Myometrial cell (primary cell): ENCODE measurements around the gene ELP6. TPM values are rescaled to one million over a fixed set of nuclear protein-coding genes. Genes with fewer than 3 reads are reported as not detected.

Source experiments
- total RNA-seq: library from RNA; depleted of rRNA; stranded (reverse); fragments of >200 nt; gene quantifications from 2 replicates; pipeline ENCODE4 v1.2.3, GENCODE V29; 2015

Gene ELP6
- 26.5 and 37.0 TPM in 2 replicates for total RNA-seq

GRCh38 chr3:47513125-47513929, at the start of gene ELP6:
Gene ELP6 (minus strand): TSS chr3:47513712. CDS start chr3:47513590, 122 bp downstream.

GRCh38 chr3:47475570-47476329, 37.8 kb downstream of the ELP6 start, which contains the start of gene SCAP:
Gene SCAP (minus strand): TSS chr3:47475941. CDS start chr3:47442993, 32,948 bp downstream.

Other genes starting within 250 kb of the ELP6 start
- 12.6 and 34.9 TPM in 2 replicates for gene KIF9, start 230.9 kb downstream of the ELP6 start, total RNA-seq
- 11.2 and 22.5 TPM in 2 replicates for gene KLHL18, start 230.8 kb downstream of the ELP6 start, total RNA-seq
- gene PTPN23, start 132.7 kb downstream of the ELP6 start, total RNA-seq: 10.7 and 19.3 TPM in 2 replicates
- gene SCAP, start 37.8 kb downstream of the ELP6 start, total RNA-seq: 52.6 and 68.0 TPM in 2 replicates
- 0.35 TPM in 1 of 2 replicates, not detected in the other for gene CSPG5, start 65.2 kb upstream of the ELP6 start, total RNA-seq